ENCODE data around the gene SULT2B1.
A peak's percentile ranks its signal among the peaks of the same experiment; 100 is the strongest.
"Not testable (repeated sequence)": the region's sequence is repeated elsewhere in the genome, so short reads cannot be mapped to it uniquely, and the experiment has no call there.

The SULT2B1 gene

GRCh38 chr19:48551437-48552302 is at the start of gene SULT2B1:
TSS of gene SULT2B1 (plus strand) at chr19:48552172. CDS start at chr19:48552253, 81 bp downstream.
- DNase-seq (ENCODE audit: low spot score): no peak

- DNase-seq (ENCODE audit: low spot score): no peak
Observed at GRCh38 chr19:48502350-48503018, 49.5 kb upstream of the SULT2B1 start.

- peak; percentile 65 for DNase-seq (ENCODE audit: low spot score)
Observed at GRCh38 chr19:48506138-48506733, 45.7 kb upstream of the SULT2B1 start.

- DNase-seq (ENCODE audit: low spot score): no peak
Observed at GRCh38 chr19:48507911-48508439, 44.0 kb upstream of the SULT2B1 start.

- no peak for DNase-seq (ENCODE audit: low spot score)
Observed at GRCh38 chr19:48508729-48509411, 43.1 kb upstream of the SULT2B1 start.

- no peak for DNase-seq (ENCODE audit: low spot score)
Observed at GRCh38 chr19:48509467-48510194, 42.3 kb upstream of the SULT2B1 start.

GRCh38 chr19:48510421-48511268 is 41.3 kb upstream of the SULT2B1 start:
- peak; percentile 71 for DNase-seq (ENCODE audit: low spot score)

GRCh38 chr19:48511321-48511731 is 40.6 kb upstream of the SULT2B1 start:
- no peak for DNase-seq (ENCODE audit: low spot score)

- peak; percentile 86 for DNase-seq (ENCODE audit: low spot score)
Observed at GRCh38 chr19:48511800-48512503, 40.0 kb upstream of the SULT2B1 start, which contains the start of gene LMTK3. TSS of gene LMTK3 (minus strand) at chr19:48511835. CDS start at chr19:48511576, 259 bp downstream.

GRCh38 chr19:48512504-48513288 is 39.3 kb upstream of the SULT2B1 start:
- peak; percentile 12 for DNase-seq (ENCODE audit: low spot score)

GRCh38 chr19:48513289-48514122 is 38.5 kb upstream of the SULT2B1 start:
- DNase-seq (ENCODE audit: low spot score): peak; percentile 74

GRCh38 chr19:48514123-48514458 is 37.9 kb upstream of the SULT2B1 start:
- no peak for DNase-seq (ENCODE audit: low spot score)

- DNase-seq (ENCODE audit: low spot score): no peak
Observed at GRCh38 chr19:48516536-48516935, 35.4 kb upstream of the SULT2B1 start.

- DNase-seq (ENCODE audit: low spot score): no peak
Observed at GRCh38 chr19:48518207-48518606, 33.8 kb upstream of the SULT2B1 start.

GRCh38 chr19:48519426-48519825 is 32.5 kb upstream of the SULT2B1 start:
- not testable (repeated sequence) for DNase-seq (ENCODE audit: low spot score)

- no peak for DNase-seq (ENCODE audit: low spot score)
Observed at GRCh38 chr19:48520134-48520533, 31.8 kb upstream of the SULT2B1 start.

- DNase-seq (ENCODE audit: low spot score): no peak
Observed at GRCh38 chr19:48524221-48524620, 27.8 kb upstream of the SULT2B1 start.

GRCh38 chr19:48524732-48525131 is 27.2 kb upstream of the SULT2B1 start:
- no peak for DNase-seq (ENCODE audit: low spot score)
